ENCODE results near the gene CAPZB.

DNA sequence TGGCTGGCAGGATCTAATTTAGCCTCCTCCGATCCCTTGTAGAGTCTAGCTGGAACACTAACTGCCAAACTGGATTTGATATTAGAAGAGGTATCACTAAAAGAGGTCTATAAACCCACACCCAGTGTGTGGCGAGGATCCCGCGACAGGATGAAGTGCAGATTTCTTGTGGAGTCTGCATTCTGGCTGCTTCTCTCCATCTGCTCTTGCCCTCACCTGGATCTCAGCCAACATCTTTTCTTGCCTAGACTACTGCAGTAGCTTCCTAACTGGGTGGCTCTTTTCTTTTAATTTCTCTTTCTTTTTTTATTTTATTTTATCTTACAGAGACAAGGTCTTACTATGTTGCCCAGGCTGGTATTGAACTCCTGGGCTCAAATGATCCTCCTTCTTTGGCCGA is 48.9 kb upstream of the CAPZB start:
- TF ChIP-seq GATA2 (IDR thresholded peaks at IDR 0.05; ENCODE audit: low read depth, low read length), result no peak
- no peak for TF ChIP-seq GATA3 (IDR thresholded peaks at IDR 0.05; ENCODE audit: low read depth, low read length)
